GM23338 (cell line): ENCODE results near the gene UPF1. TPM values are rescaled to one million over a fixed set of nuclear protein-coding genes. Genes with fewer than 3 reads are reported as not detected.

Experiments
- ATAC-seq: fragments of 200-7000 bp; cut with Tn5 transposase; 3 replicates; pipeline ENCODE4 v1.9.1; 2020
- DNase-seq: peaks from one replicate; pipeline ENCODE4 v3.0.0-alpha.2; 2015; ENCODE audit warnings: low spot score
- H2AFZ ChIP-seq: fragments of 200-600 bp; sonication (generic); 2 replicates; pipeline ENCODE4 v1.8.0; 2016; ENCODE audit warnings: antibody characterized with exemption, mild to moderate bottlenecking, moderate library complexity
- H3F3A ChIP-seq: fragments of 200-600 bp; sonication (generic); replicated peaks from 2 replicates; pipeline ENCODE4 v1.8.0; 2017; ENCODE audit warnings: antibody characterized with exemption, mixed run types, low read depth
- H3K27ac ChIP-seq: fragments of 200-600 bp; sonication (generic); 2 replicates; pipeline ENCODE4 v1.6.1; 2016; ENCODE audit warnings: low read depth
- H3K27me3 ChIP-seq: fragments of 200-600 bp; sonication (generic); 2 replicates; pipeline ENCODE4 v1.8.0; 2016; ENCODE audit warnings: mild to moderate bottlenecking, mixed run types, moderate library complexity; ENCODE audit not compliant: insufficient read depth
- H3K36me3 ChIP-seq: fragments of 200-600 bp; sonication (generic); 2 replicates; pipeline ENCODE4 v1.8.0; 2016; ENCODE audit warnings: mild to moderate bottlenecking; ENCODE audit not compliant: insufficient read depth
- H3K4me1 ChIP-seq: fragments of 200-600 bp; sonication (generic); 2 replicates; pipeline ENCODE4 v1.8.0; 2016; ENCODE audit warnings: mild to moderate bottlenecking, moderate library complexity; ENCODE audit not compliant: insufficient read depth
- H3K4me2 ChIP-seq: fragments of 200-600 bp; sonication (generic); 2 replicates; pipeline ENCODE4 v1.7.1; 2017; ENCODE audit warnings: mixed run types
- H3K4me3 ChIP-seq: fragments of 200-600 bp; sonication (generic); 2 replicates; pipeline ENCODE4 v1.6.1; 2016; ENCODE audit warnings: mixed run types
- H3K79me2 ChIP-seq: fragments of 200-600 bp; sonication (generic); replicated peaks from 2 replicates; pipeline ENCODE4 v1.8.0; 2017; ENCODE audit warnings: mild to moderate bottlenecking; ENCODE audit not compliant: insufficient read depth
- H3K9me2 ChIP-seq: fragments of 200-600 bp; sonication (generic); 2 replicates; pipeline ENCODE4 v1.8.0; 2017; ENCODE audit not compliant: insufficient read depth
- H4K20me1 ChIP-seq: fragments of 200-600 bp; sonication (generic); replicated peaks from 2 replicates; pipeline ENCODE4 v1.8.0; 2017; ENCODE audit warnings: mild to moderate bottlenecking; ENCODE audit not compliant: insufficient read depth
- H3K27ac Mint-ChIP-seq: 2 replicates; pipeline ENCODE4 v1.8.0; 2020; ENCODE audit warnings: inconsistent platforms, mild to moderate bottlenecking, moderate library complexity, mixed read lengths
- H3K27me3 Mint-ChIP-seq: 3 replicates; pipeline ENCODE4 v1.8.0; 2022; ENCODE audit warnings: low read depth, mild to moderate bottlenecking, moderate library complexity, mixed read lengths, inconsistent platforms; ENCODE audit not compliant: insufficient read depth, poor library complexity
- H3K36me3 Mint-ChIP-seq: 3 replicates; pipeline ENCODE4 v1.8.0; 2021; ENCODE audit warnings: low read depth, mild to moderate bottlenecking, inconsistent platforms, moderate library complexity, mixed read lengths
- H3K4me1 Mint-ChIP-seq: 3 replicates; pipeline ENCODE4 v1.8.0; 2020; ENCODE audit warnings: mild to moderate bottlenecking, inconsistent platforms, mixed read lengths
- H3K4me3 Mint-ChIP-seq: 3 replicates; pipeline ENCODE4 v1.8.0; 2021; ENCODE audit warnings: moderate library complexity, mild to moderate bottlenecking, inconsistent platforms, mixed read lengths
- H3K9me3 Mint-ChIP-seq: 3 replicates; pipeline ENCODE4 v1.8.0; 2020; ENCODE audit warnings: moderate library complexity, mild to moderate bottlenecking, inconsistent platforms, mixed read lengths
- CREB1 ChIP-seq: fragments of 250-450 bp; sonication (Bioruptor Pico); IDR thresholded peaks from 2 replicates; pipeline ENCODE4 v1.5.0; 2020; ENCODE audit warnings: low read depth, mild to moderate bottlenecking, moderate library complexity
- EZH2 ChIP-seq: fragments of 200-600 bp; sonication (generic); IDR thresholded peaks from one replicate; pipeline ENCODE4 v1.8.0; 2017; ENCODE audit warnings: antibody characterized with exemption, mild to moderate bottlenecking, low read depth; ENCODE audit not compliant: unreplicated experiment
- EZH2phosphoT487 ChIP-seq: fragments of 200-600 bp; sonication (generic); IDR thresholded peaks from one replicate; pipeline ENCODE4 v1.8.1; 2018; ENCODE audit warnings: antibody characterized with exemption; ENCODE audit not compliant: unreplicated experiment
- JUNB ChIP-seq: IDR thresholded peaks from one replicate; pipeline ENCODE4 v1.6.1; 2016; ENCODE audit warnings: antibody characterized with exemption; ENCODE audit not compliant: unreplicated experiment
- NANOG ChIP-seq: IDR thresholded peaks from 2 replicates; pipeline ENCODE4 v1.6.1; 2016; ENCODE audit warnings: antibody characterized with exemption, borderline replicate concordance
- STAT1 ChIP-seq: IDR thresholded peaks from one replicate; pipeline ENCODE4 v1.6.1; 2016; ENCODE audit warnings: antibody characterized with exemption; ENCODE audit not compliant: unreplicated experiment
- ZNF114 ChIP-seq: fragments of 250-450 bp; sonication (Bioruptor Pico); IDR thresholded peaks from 2 replicates; pipeline ENCODE4 v1.5.0; 2020; ENCODE audit warnings: mild to moderate bottlenecking, moderate library complexity
- ZNF331 ChIP-seq: fragments of 250-450 bp; sonication (Bioruptor Pico); IDR thresholded peaks from 2 replicates; pipeline ENCODE4 v1.5.0; 2020; ENCODE audit warnings: low read depth, mild to moderate bottlenecking, moderate library complexity
- polyA plus RNA-seq: library from polyadenylated mRNA; unstranded; fragments of >200 nt; fragmentation: Nextera tagmentation; extraction: Ambion mirVana; gene quantifications from 2 replicates; pipeline ENCODE4 v1.2.1, GENCODE V29; 2016
- total RNA-seq: library from RNA; depleted of rRNA; stranded (reverse); fragments of >200 nt; shearing (Covaris generic); gene quantifications from 2 replicates; pipeline ENCODE4 v1.2.3, GENCODE V29; 2014
- TF ChIP-seq, protein P1 (sequence below): IDR thresholded peaks from 2 replicates; pipeline ENCODE4 v1.6.1; 2016; ENCODE audit warnings: antibody characterized with exemption
- TF ChIP-seq, protein P2 (sequence below): fragments of 250-450 bp; sonication (Bioruptor Pico); IDR thresholded peaks from 2 replicates; pipeline ENCODE4 v1.5.0; 2020; ENCODE audit warnings: mild to moderate bottlenecking, moderate library complexity
- TF ChIP-seq, protein P3 (sequence below): IDR thresholded peaks from one replicate; pipeline ENCODE4 v1.6.1; 2018; ENCODE audit warnings: antibody characterized with exemption; ENCODE audit not compliant: unreplicated experiment
- TF ChIP-seq, protein P4 (sequence below), 2 experiments: fragments of 200-600 bp in 1 of 2; sonication (generic) in 1 of 2; conservative IDR thresholded peaks; 2 replicates each; pipeline versions ENCODE4 v1.5.1 to v1.6.1; 2016 to 2017; ENCODE audit warnings: antibody characterized with exemption in 2 of 2, low read depth in 2 of 2, mild to moderate bottlenecking in 2 of 2, moderate library complexity in 1 of 2

Gene UPF1
- total and polyA plus RNA-seq, 2 experiments from 2014 or later, result 13.8 to 138 TPM

DNA sequence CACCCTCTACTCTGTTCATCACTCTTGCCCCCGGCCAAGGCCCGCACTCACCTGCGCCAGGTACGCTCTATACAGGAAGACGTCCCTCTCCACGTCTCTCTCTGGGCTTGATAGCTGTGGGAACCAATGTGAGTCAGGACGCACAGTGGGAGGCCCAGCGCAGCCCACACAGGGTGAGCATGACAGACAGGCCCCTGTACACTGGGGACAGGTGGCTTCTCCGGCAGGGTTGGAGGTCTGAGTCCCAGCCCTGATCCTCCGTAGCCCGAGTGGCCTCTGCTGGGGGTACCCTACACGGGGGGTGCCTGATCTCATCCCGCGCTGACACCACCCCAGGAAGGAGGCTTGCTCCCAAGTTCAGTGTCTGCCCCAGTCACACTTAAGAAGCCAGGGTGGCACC, 81.2 kb downstream of the UPF1 start:
- Histone ChIP-seq H3K4me2 (no peak overlapping the region), H3K4me1 (no peaks in the 10 kb centered on the region), H3K4me3 (no peak overlapping the region), H3K36me3 (0 out of 2 replicates have a peak, but pooled peaks cover 4% of the 10 kb centered on the region), H3K79me2 (peaks cover 21% of the 10 kb centered on the region), H3K27me3 (no peaks in the 10 kb centered on the region), H2AFZ (no peak overlapping the region), H4K20me1 (peaks cover 3% of the 10 kb centered on the region), H3K9me2 (no peaks in the 10 kb centered on the region), H3K27ac (no peak overlapping the region), H3F3A (no peaks in the 10 kb centered on the region)
- Mint-ChIP-seq H3K9me3 (no peaks in the 10 kb centered on the region), H3K4me1 (peaks cover 3% of the 10 kb centered on the region; the same call in 1 of the 3 replicates), H3K27ac (no peak overlapping the region), H3K4me3 (no peak overlapping the region), H3K36me3 (peaks cover 35% of the 10 kb centered on the region), H3K27me3 (peaks cover 3% of the 10 kb centered on the region)
- TF ChIP-seq, protein P1, sequence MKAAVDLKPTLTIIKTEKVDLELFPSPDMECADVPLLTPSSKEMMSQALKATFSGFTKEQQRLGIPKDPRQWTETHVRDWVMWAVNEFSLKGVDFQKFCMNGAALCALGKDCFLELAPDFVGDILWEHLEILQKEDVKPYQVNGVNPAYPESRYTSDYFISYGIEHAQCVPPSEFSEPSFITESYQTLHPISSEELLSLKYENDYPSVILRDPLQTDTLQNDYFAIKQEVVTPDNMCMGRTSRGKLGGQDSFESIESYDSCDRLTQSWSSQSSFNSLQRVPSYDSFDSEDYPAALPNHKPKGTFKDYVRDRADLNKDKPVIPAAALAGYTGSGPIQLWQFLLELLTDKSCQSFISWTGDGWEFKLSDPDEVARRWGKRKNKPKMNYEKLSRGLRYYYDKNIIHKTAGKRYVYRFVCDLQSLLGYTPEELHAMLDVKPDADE, result no peak
- TF ChIP-seq ZNF331, result no peak
- TF ChIP-seq, protein P2, sequence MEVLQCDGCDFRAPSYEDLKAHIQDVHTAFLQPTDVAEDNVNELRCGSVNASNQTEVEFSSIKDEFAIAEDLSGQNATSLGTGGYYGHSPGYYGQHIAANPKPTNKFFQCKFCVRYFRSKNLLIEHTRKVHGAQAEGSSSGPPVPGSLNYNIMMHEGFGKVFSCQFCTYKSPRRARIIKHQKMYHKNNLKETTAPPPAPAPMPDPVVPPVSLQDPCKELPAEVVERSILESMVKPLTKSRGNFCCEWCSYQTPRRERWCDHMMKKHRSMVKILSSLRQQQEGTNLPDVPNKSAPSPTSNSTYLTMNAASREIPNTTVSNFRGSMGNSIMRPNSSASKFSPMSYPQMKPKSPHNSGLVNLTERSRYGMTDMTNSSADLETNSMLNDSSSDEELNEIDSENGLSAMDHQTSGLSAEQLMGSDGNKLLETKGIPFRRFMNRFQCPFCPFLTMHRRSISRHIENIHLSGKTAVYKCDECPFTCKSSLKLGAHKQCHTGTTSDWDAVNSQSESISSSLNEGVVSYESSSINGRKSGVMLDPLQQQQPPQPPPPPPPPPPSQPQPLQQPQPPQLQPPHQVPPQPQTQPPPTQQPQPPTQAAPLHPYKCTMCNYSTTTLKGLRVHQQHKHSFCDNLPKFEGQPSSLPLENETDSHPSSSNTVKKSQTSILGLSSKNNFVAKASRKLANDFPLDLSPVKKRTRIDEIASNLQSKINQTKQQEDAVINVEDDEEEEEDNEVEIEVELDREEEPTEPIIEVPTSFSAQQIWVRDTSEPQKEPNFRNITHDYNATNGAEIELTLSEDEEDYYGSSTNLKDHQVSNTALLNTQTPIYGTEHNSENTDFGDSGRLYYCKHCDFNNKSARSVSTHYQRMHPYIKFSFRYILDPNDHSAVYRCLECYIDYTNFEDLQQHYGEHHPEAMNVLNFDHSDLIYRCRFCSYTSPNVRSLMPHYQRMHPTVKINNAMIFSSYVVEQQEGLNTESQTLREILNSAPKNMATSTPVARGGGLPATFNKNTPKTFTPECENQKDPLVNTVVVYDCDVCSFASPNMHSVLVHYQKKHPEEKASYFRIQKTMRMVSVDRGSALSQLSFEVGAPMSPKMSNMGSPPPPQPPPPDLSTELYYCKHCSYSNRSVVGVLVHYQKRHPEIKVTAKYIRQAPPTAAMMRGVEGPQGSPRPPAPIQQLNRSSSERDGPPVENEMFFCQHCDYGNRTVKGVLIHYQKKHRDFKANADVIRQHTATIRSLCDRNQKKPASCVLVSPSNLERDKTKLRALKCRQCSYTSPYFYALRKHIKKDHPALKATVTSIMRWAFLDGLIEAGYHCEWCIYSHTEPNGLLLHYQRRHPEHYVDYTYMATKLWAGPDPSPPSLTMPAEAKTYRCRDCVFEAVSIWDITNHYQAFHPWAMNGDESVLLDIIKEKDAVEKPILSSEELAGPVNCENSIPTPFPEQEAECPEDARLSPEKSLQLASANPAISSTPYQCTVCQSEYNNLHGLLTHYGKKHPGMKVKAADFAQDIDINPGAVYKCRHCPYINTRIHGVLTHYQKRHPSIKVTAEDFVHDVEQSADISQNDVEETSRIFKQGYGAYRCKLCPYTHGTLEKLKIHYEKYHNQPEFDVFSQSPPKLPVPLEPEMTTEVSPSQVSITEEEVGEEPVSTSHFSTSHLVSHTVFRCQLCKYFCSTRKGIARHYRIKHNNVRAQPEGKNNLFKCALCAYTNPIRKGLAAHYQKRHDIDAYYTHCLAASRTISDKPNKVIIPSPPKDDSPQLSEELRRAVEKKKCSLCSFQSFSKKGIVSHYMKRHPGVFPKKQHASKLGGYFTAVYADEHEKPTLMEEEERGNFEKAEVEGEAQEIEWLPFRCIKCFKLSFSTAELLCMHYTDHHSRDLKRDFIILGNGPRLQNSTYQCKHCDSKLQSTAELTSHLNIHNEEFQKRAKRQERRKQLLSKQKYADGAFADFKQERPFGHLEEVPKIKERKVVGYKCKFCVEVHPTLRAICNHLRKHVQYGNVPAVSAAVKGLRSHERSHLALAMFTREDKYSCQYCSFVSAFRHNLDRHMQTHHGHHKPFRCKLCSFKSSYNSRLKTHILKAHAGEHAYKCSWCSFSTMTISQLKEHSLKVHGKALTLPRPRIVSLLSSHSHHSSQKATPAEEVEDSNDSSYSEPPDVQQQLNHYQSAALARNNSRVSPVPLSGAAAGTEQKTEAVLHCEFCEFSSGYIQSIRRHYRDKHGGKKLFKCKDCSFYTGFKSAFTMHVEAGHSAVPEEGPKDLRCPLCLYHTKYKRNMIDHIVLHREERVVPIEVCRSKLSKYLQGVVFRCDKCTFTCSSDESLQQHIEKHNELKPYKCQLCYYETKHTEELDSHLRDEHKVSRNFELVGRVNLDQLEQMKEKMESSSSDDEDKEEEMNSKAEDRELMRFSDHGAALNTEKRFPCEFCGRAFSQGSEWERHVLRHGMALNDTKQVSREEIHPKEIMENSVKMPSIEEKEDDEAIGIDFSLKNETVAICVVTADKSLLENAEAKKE, result no peak
- no peak for TF ChIP-seq EZH2phosphoT487
- TF ChIP-seq ZNF114 (CRISPR knock-in tag), result no peak
- TF ChIP-seq JUNB, result no peak
- TF ChIP-seq, protein P3, sequence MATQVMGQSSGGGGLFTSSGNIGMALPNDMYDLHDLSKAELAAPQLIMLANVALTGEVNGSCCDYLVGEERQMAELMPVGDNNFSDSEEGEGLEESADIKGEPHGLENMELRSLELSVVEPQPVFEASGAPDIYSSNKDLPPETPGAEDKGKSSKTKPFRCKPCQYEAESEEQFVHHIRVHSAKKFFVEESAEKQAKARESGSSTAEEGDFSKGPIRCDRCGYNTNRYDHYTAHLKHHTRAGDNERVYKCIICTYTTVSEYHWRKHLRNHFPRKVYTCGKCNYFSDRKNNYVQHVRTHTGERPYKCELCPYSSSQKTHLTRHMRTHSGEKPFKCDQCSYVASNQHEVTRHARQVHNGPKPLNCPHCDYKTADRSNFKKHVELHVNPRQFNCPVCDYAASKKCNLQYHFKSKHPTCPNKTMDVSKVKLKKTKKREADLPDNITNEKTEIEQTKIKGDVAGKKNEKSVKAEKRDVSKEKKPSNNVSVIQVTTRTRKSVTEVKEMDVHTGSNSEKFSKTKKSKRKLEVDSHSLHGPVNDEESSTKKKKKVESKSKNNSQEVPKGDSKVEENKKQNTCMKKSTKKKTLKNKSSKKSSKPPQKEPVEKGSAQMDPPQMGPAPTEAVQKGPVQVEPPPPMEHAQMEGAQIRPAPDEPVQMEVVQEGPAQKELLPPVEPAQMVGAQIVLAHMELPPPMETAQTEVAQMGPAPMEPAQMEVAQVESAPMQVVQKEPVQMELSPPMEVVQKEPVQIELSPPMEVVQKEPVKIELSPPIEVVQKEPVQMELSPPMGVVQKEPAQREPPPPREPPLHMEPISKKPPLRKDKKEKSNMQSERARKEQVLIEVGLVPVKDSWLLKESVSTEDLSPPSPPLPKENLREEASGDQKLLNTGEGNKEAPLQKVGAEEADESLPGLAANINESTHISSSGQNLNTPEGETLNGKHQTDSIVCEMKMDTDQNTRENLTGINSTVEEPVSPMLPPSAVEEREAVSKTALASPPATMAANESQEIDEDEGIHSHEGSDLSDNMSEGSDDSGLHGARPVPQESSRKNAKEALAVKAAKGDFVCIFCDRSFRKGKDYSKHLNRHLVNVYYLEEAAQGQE, result no peak
- TF ChIP-seq EZH2, result no peak
- TF ChIP-seq CREB1 (CRISPR knock-in tag), result no peak
- TF ChIP-seq, protein P4, sequence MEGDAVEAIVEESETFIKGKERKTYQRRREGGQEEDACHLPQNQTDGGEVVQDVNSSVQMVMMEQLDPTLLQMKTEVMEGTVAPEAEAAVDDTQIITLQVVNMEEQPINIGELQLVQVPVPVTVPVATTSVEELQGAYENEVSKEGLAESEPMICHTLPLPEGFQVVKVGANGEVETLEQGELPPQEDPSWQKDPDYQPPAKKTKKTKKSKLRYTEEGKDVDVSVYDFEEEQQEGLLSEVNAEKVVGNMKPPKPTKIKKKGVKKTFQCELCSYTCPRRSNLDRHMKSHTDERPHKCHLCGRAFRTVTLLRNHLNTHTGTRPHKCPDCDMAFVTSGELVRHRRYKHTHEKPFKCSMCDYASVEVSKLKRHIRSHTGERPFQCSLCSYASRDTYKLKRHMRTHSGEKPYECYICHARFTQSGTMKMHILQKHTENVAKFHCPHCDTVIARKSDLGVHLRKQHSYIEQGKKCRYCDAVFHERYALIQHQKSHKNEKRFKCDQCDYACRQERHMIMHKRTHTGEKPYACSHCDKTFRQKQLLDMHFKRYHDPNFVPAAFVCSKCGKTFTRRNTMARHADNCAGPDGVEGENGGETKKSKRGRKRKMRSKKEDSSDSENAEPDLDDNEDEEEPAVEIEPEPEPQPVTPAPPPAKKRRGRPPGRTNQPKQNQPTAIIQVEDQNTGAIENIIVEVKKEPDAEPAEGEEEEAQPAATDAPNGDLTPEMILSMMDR (conservative IDR thresholded peaks at IDR 0.05; ENCODE audit: low read depth in 2 of 2), result no peak
- no peak for TF ChIP-seq NANOG
- no peak for TF ChIP-seq STAT1
- ATAC-seq (no peak), DNase-seq (no peak)
